GM23338 (cell line): Measurements from ENCODE around the gene LIG4.

Experiments used
- CTCF ChIP-seq, 2 experiments: fragments of 200-600 bp in 1 of 2; sonication (generic) in 1 of 2; conservative IDR thresholded peaks; 2 replicates each; pipeline versions ENCODE4 v1.5.1 to v1.6.1; 2016 to 2017; ENCODE audit warnings: antibody characterized with exemption in 2 of 2, low read depth in 2 of 2, mild to moderate bottlenecking in 2 of 2, moderate library complexity in 1 of 2
- EZH2 ChIP-seq: fragments of 200-600 bp; sonication (generic); IDR thresholded peaks from one replicate; pipeline ENCODE4 v1.8.0; 2017; ENCODE audit warnings: antibody characterized with exemption, mild to moderate bottlenecking, low read depth; ENCODE audit not compliant: unreplicated experiment
- POLR2AphosphoS5 ChIP-seq: IDR thresholded peaks from 2 replicates; pipeline ENCODE4 v1.6.1; 2016; ENCODE audit warnings: antibody characterized with exemption, low read depth
- ZNF114 ChIP-seq: fragments of 250-450 bp; sonication (Bioruptor Pico); IDR thresholded peaks from 2 replicates; pipeline ENCODE4 v1.5.0; 2020; ENCODE audit warnings: mild to moderate bottlenecking, moderate library complexity
- TF ChIP-seq, protein P1 (sequence below): IDR thresholded peaks from 2 replicates; pipeline ENCODE4 v1.6.1; 2016; ENCODE audit warnings: antibody characterized with exemption

GRCh38 chr13:108249150-108249549 lies 33.8 kb upstream of the LIG4 start:
- TF ChIP-seq CTCF (conservative IDR thresholded peaks at IDR 0.05; ENCODE audit: low read depth in 2 of 2) (no peak), EZH2 (no peak), POLR2AphosphoS5 (no peak), ZNF114 (CRISPR knock-in tag) (no peak)
- TF ChIP-seq, protein P1, sequence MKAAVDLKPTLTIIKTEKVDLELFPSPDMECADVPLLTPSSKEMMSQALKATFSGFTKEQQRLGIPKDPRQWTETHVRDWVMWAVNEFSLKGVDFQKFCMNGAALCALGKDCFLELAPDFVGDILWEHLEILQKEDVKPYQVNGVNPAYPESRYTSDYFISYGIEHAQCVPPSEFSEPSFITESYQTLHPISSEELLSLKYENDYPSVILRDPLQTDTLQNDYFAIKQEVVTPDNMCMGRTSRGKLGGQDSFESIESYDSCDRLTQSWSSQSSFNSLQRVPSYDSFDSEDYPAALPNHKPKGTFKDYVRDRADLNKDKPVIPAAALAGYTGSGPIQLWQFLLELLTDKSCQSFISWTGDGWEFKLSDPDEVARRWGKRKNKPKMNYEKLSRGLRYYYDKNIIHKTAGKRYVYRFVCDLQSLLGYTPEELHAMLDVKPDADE = no peak
